HCT116 (cell line): ENCODE results near the gene TMEM131. TPM values are rescaled to one million over a fixed set of nuclear protein-coding genes. Genes with fewer than 3 reads are reported as not detected.

Source experiments
- ATAC-seq: fragments of 200-7000 bp; cut with Tn5 transposase; 2 replicates; pipeline ENCODE4 v1.9.1; 2020; ENCODE audit warnings: mild to moderate bottlenecking, moderate library complexity
- BruUV-seq: library from RNA; stranded (reverse); fragments of 400-500 nt; replicated peaks from 2 replicates; lab custom pipeline; 2021; lab: Mats Ljungman, UMichigan
- CTCF ChIA-PET: fragments of 300-600 bp; sonication (Branson Sonifier 250); formaldehyde crosslinking; loops from one replicate; lab custom pipeline; 2021; ENCODE audit warnings: antibody characterized with exemption; lab: Charles Lee
- POLR2A ChIA-PET: fragments of 300-600, 350-600 bp; sonication (Branson Sonifier 250); formaldehyde crosslinking; loops from one replicate; lab custom pipeline; 2021; ENCODE audit warnings: antibody characterized with exemption; lab: Charles Lee
- RAD21 ChIA-PET, 2 experiments: fragments of 300-600 bp; sonication (Branson Sonifier 250); formaldehyde crosslinking; loops; one replicate each; lab custom pipeline; 2023; ENCODE audit warnings: low total read pairs in 2 of 2; ENCODE audit not compliant: uncharacterized antibody in 2 of 2, unreplicated experiment in 2 of 2, low non-redundant PET in 1 of 2; lab: Charles Lee
- DNase-seq: peaks from one replicate; pipeline ENCODE4 v3.0.0-alpha.2; 2010; ENCODE audit warnings: low read depth, low spot score
- H2AFZ ChIP-seq: fragments of 200-600 bp; shearing (Covaris generic), sonication (generic); 2 replicates; pipeline ENCODE4 v1.6.1; 2017; ENCODE audit warnings: low read depth, mixed run types, mixed read lengths, antibody characterized with exemption, low read length; ENCODE audit not compliant: poor library complexity, severe bottlenecking
- H3K27ac ChIP-seq: 2 replicates; pipeline ENCODE4 v1.5.1; 2012; ENCODE audit warnings: low read depth, low read length
- H3K27me3 ChIP-seq: fragments of 200-600 bp; sonication (generic); 2 replicates; pipeline ENCODE4 v1.6.1; 2016; ENCODE audit warnings: mixed run types, low read length, mixed read lengths; ENCODE audit not compliant: insufficient read depth
- H3K36me3 ChIP-seq, 2 experiments: fragments of 200-500 bp in 1 of 2; fragments of 200-600 bp in 1 of 2; sonication (Bioruptor generic) in 1 of 2; sonication (generic) in 1 of 2; 2 replicates each; pipeline versions ENCODE4 v1.5.1 to v1.6.1; 2014 to 2016; ENCODE audit warnings: low read length in 2 of 2, inconsistent platforms in 1 of 2, mixed read lengths in 1 of 2, mixed run types in 1 of 2; ENCODE audit not compliant: insufficient read depth in 2 of 2, control insufficient read depth in 1 of 2
- H3K4me1 ChIP-seq, 2 experiments: fragments of 200-600 bp in 1 of 2; sonication (generic) in 1 of 2; 2 replicates each; pipeline versions ENCODE4 v1.5.1 to v1.6.1; 2012 to 2017; ENCODE audit warnings: low read length in 2 of 2, inconsistent platforms in 1 of 2, mild to moderate bottlenecking in 1 of 2, mixed read lengths in 1 of 2, mixed run types in 1 of 2, moderate library complexity in 1 of 2; ENCODE audit not compliant: insufficient read depth in 2 of 2, control insufficient read depth in 1 of 2
- H3K4me2 ChIP-seq: fragments of 200-600 bp; sonication (generic); 2 replicates; pipeline ENCODE4 v1.6.1; 2017; ENCODE audit warnings: mixed run types, low read length, mixed read lengths
- H3K4me3 ChIP-seq, 2 experiments: fragments of 200-600 bp in 1 of 2; sonication (generic) in 1 of 2; replicated peaks in 1 of 2; 2 replicates each; pipeline ENCODE4 v1.5.1; 2011 to 2016; ENCODE audit warnings: low read length in 2 of 2, control low read depth in 1 of 2, low read depth in 1 of 2, mild to moderate bottlenecking in 1 of 2, mixed read lengths in 1 of 2, mixed run types in 1 of 2
- H3K79me2 ChIP-seq: fragments of 200-600 bp; sonication (generic); 2 replicates; pipeline ENCODE4 v1.6.1; 2017; ENCODE audit warnings: mild to moderate bottlenecking, mixed run types, low read length, moderate library complexity, mixed read lengths; ENCODE audit not compliant: insufficient read depth
- H3K9ac ChIP-seq: fragments of 200-600 bp; sonication (generic); 2 replicates; pipeline ENCODE4 v1.6.1; 2016; ENCODE audit warnings: low read length, mixed read lengths
- H3K9me2 ChIP-seq: fragments of 200-600 bp; sonication (generic), shearing (Covaris generic); 2 replicates; pipeline ENCODE4 v1.6.1; 2017; ENCODE audit warnings: mixed run types, mild to moderate bottlenecking, moderate library complexity; ENCODE audit not compliant: insufficient read depth
- H3K9me3 ChIP-seq, 2 experiments: fragments of 200-500 bp in 1 of 2; fragments of 200-600 bp in 1 of 2; sonication (Bioruptor generic) in 1 of 2; sonication (generic) in 1 of 2; 2 replicates each; pipeline ENCODE4 v1.6.1; 2014 to 2017; ENCODE audit warnings: low read length in 2 of 2, mixed read lengths in 2 of 2, inconsistent platforms in 1 of 2, low read depth in 1 of 2, mild to moderate bottlenecking in 1 of 2, mixed run types in 1 of 2, moderate library complexity in 1 of 2; ENCODE audit not compliant: control insufficient read depth in 1 of 2, insufficient read depth in 1 of 2
- H4K20me1 ChIP-seq: fragments of 200-600 bp; sonication (generic), shearing (Covaris generic); 2 replicates; pipeline ENCODE4 v1.6.1; 2017; ENCODE audit warnings: mixed run types, mild to moderate bottlenecking, moderate library complexity; ENCODE audit not compliant: insufficient read depth
- ATF3 ChIP-seq: IDR thresholded peaks from 2 replicates; pipeline ENCODE4 v1.6.1; 2012
- EGR1 ChIP-seq: IDR thresholded peaks from 2 replicates; pipeline ENCODE4 v1.6.1; 2012; ENCODE audit warnings: low read depth
- EZH2 ChIP-seq: fragments of 200-600 bp; sonication (generic); IDR thresholded peaks from 2 replicates; pipeline ENCODE4 v1.6.1; 2017; ENCODE audit warnings: antibody characterized with exemption, mixed run types
- EZH2phosphoT487 ChIP-seq: fragments of 200-600 bp; IDR thresholded peaks from 2 replicates; pipeline ENCODE4 v1.6.1; 2018; ENCODE audit warnings: antibody characterized with exemption, borderline replicate concordance
- FOSL1 ChIP-seq: IDR thresholded peaks from 2 replicates; pipeline ENCODE4 v1.6.1; 2012; ENCODE audit warnings: low read depth
- JUND ChIP-seq: IDR thresholded peaks from 2 replicates; pipeline ENCODE4 v1.6.1; 2012
- MAX ChIP-seq: IDR thresholded peaks from 2 replicates; pipeline ENCODE4 v1.6.1; 2012
- POLR2A ChIP-seq: IDR thresholded peaks from 2 replicates; pipeline ENCODE4 v1.7.0; 2011; ENCODE audit warnings: borderline replicate concordance; ENCODE audit not compliant: insufficient read depth, insufficient read length; ENCODE audit errors: extremely low read depth
- POLR2AphosphoS5 ChIP-seq: IDR thresholded peaks from 2 replicates; pipeline ENCODE4 v1.6.1; 2011; ENCODE audit warnings: mild to moderate bottlenecking, low read depth, low read length, moderate library complexity
- SP1 ChIP-seq: IDR thresholded peaks from 2 replicates; pipeline ENCODE4 v1.6.1; 2012; ENCODE audit warnings: low read depth
- TCF7L2 ChIP-seq: IDR thresholded peaks from 2 replicates; pipeline ENCODE4 v1.7.0; 2011; ENCODE audit warnings: borderline replicate concordance, inconsistent platforms; ENCODE audit not compliant: insufficient read depth, insufficient read length; ENCODE audit errors: extremely low read depth
- YY1 ChIP-seq: IDR thresholded peaks from 2 replicates; pipeline ENCODE4 v1.6.1; 2011; ENCODE audit warnings: low read length, low read depth, moderate library complexity, mild to moderate bottlenecking; ENCODE audit not compliant: insufficient replicate concordance; ENCODE audit errors: extremely low read depth
- intact Hi-C: fragments of 100-400 bp; cut with micrococcal nuclease; formaldehyde crosslinking; loops from 2 replicates; pipeline ENCODE4 v1.10.0; 2022
- total RNA-seq: library from RNA; stranded (reverse); gene quantifications from one replicate; pipeline ENCODE4 v1.2.1, GENCODE V29; 2021; ENCODE audit not compliant: unreplicated experiment
- TF ChIP-seq, protein P1 (sequence below), 3 experiments: fragments of 200-600 bp in 1 of 3; sonication (generic) in 1 of 3; IDR thresholded peaks in 2 of 3; conservative IDR thresholded peaks in 1 of 3; 2 replicates each; pipeline ENCODE4 v1.5.1; 2012 to 2017; ENCODE audit warnings: low read depth in 2 of 3, low read length in 2 of 3, antibody characterized with exemption in 1 of 3, borderline replicate concordance in 1 of 3, control low read depth in 1 of 3, mild to moderate bottlenecking in 1 of 3, mixed read lengths in 1 of 3, mixed run types in 1 of 3, moderate library complexity in 1 of 3; ENCODE audit not compliant: insufficient read depth in 1 of 3

TMEM131 gene
- total RNA-seq, 1 experiment from 2014 or later: 51.5 TPM

DNA sequence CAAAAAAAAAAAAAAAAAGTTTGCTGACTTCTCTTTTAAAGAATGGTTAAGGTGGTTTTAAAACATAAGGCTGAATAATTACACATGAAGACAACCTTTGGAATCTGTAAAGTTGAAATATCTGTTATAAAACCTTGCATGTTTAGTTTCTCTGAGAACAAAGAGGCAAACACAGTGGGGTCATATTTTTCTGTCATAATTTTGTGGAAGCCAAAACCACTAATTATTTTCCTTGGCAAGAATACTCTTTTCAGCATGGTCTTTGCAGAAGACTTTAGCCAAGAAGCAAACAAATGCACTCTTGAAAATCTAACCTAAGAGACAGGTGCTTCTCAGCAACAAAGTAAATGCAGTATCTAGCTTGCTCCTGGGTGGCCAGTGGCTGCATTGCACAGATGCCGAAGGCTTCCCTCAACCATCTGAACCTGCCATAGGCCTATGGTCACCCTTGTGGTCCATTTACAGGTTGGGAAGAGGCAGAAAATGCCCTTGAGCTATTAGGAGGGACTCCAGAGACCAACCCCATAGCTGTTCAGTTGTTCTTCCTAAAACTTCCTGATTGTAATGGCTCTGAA is 237.5 kb downstream of the TMEM131 start:
- BruUV-seq: no TSS peak
- H3K4me3 ChIP-seq: no peak overlapping the region
- H4K20me1 ChIP-seq: no peaks in the 10 kb centered on the region
- H3K9me3 ChIP-seq: no peaks in the 10 kb centered on the region
- ATAC-seq: no peak
- TF ChIP-seq POLR2AphosphoS5 (no peak), YY1 (no peak), TCF7L2 (no peak), EZH2phosphoT487 (no peak), EGR1 (no peak), ATF3 (no peak), EZH2 (no peak), POLR2A (no peak), JUND (no peak), FOSL1 (no peak), MAX (no peak), SP1 (no peak)
- TF ChIP-seq, protein P1, sequence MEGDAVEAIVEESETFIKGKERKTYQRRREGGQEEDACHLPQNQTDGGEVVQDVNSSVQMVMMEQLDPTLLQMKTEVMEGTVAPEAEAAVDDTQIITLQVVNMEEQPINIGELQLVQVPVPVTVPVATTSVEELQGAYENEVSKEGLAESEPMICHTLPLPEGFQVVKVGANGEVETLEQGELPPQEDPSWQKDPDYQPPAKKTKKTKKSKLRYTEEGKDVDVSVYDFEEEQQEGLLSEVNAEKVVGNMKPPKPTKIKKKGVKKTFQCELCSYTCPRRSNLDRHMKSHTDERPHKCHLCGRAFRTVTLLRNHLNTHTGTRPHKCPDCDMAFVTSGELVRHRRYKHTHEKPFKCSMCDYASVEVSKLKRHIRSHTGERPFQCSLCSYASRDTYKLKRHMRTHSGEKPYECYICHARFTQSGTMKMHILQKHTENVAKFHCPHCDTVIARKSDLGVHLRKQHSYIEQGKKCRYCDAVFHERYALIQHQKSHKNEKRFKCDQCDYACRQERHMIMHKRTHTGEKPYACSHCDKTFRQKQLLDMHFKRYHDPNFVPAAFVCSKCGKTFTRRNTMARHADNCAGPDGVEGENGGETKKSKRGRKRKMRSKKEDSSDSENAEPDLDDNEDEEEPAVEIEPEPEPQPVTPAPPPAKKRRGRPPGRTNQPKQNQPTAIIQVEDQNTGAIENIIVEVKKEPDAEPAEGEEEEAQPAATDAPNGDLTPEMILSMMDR (IDR thresholded peaks at IDR 0.05 in 2 of 3, conservative IDR thresholded peaks at IDR 0.05 in 1 of 3; ENCODE audit: borderline replicate concordance in 1 of 3, insufficient read depth in 1 of 3, low read depth in 2 of 3, low read length in 2 of 3): no peak
- no peak overlapping the region for H2AFZ ChIP-seq
- POLR2A ChIA-PET: no interaction called here
- no peaks in the 10 kb centered on the region for H3K79me2 ChIP-seq
- RAD21 ChIA-PET: no interaction called here
- H3K9ac ChIP-seq: no peak overlapping the region
- no peak overlapping the region for H3K27ac ChIP-seq
- no peak overlapping the region for H3K4me2 ChIP-seq
- peaks cover 12 to 16% of the 10 kb centered on the region in 2 experiments; a peak in 3 of 4 replicates for H3K36me3 ChIP-seq
- 0 out of 4 replicates have a peak, but pooled peaks cover 0 to under 1% of the 10 kb centered on the region in 2 experiments for H3K4me1 ChIP-seq
- no peak for DNase-seq
- intact Hi-C loops: no loop called here
- H3K27me3 ChIP-seq: no peaks in the 10 kb centered on the region
- CTCF ChIA-PET: no interaction called here
- no peaks in the 10 kb centered on the region for H3K9me2 ChIP-seq
